Stimulated activated CD4-positive, alpha-beta T cell treated with anti-CD3 and anti-CD28 coated beads, Interleukin-15, amount 100 ng/mL, for 24 hours (primary cell): Measurements from ENCODE around the gene MEP1A.
"Not testable (repeated sequence)": the region's sequence is repeated elsewhere in the genome, so short reads cannot be mapped to it uniquely, and the experiment has no call there.

Experiments used
- DNase-seq: peaks from one replicate; pipeline ENCODE4 v3.0.0-alpha.2; 2020

Gene MEP1A

GRCh38 chr6:46834257-46834916, 41.2 kb downstream of the MEP1A start:
- DNase-seq: not testable (repeated sequence)

GRCh38 chr6:46834991-46835390, 41.8 kb downstream of the MEP1A start:
- DNase-seq: not testable (repeated sequence)

GRCh38 chr6:46838033-46838432, 44.8 kb downstream of the MEP1A start:
- DNase-seq: no peak

GRCh38 chr6:46842252-46842846, 49.2 kb downstream of the MEP1A start:
- DNase-seq: not testable (repeated sequence)

GRCh38 chr6:46845126-46845525, 51.9 kb downstream of the MEP1A start:
- DNase-seq: no peak

- DNase-seq: peak; percentile 77
Measured at GRCh38 chr6:46848684-46849360, 55.6 kb downstream of the MEP1A start.

GRCh38 chr6:46849361-46849690, 56.1 kb downstream of the MEP1A start:
- no peak for DNase-seq

GRCh38 chr6:46850792-46851191, 57.6 kb downstream of the MEP1A start:
- DNase-seq: no peak

GRCh38 chr6:46851576-46851975, 58.4 kb downstream of the MEP1A start:
- DNase-seq: not testable (repeated sequence)

- peak; percentile 48 for DNase-seq
Measured at GRCh38 chr6:46855966-46856365, 62.8 kb downstream of the MEP1A start.

GRCh38 chr6:46862381-46862780, 69.2 kb downstream of the MEP1A start:
- peak; percentile 4 for DNase-seq

- no peak for DNase-seq
Measured at GRCh38 chr6:46863791-46864190, 70.6 kb downstream of the MEP1A start.

- no peak for DNase-seq
Measured at GRCh38 chr6:46865221-46865620, 72.0 kb downstream of the MEP1A start.

GRCh38 chr6:46867411-46867810, 74.2 kb downstream of the MEP1A start:
- DNase-seq: no peak

- DNase-seq: no peak
Measured at GRCh38 chr6:46876126-46876525, 82.9 kb downstream of the MEP1A start.

- no peak for DNase-seq
Measured at GRCh38 chr6:46879003-46879402, 85.8 kb downstream of the MEP1A start.

GRCh38 chr6:46882645-46883044, 89.5 kb downstream of the MEP1A start:
- no peak for DNase-seq

- DNase-seq: no peak
Measured at GRCh38 chr6:46888031-46888430, 94.8 kb downstream of the MEP1A start.

- no peak for DNase-seq
Measured at GRCh38 chr6:46888578-46888977, 95.4 kb downstream of the MEP1A start.
